GM23338 (cell line): ENCODE measurements around the gene DTD1. TPM values are rescaled to one million over a fixed set of nuclear protein-coding genes. Genes with fewer than 3 reads are reported as not detected.

Experiments
- ATAC-seq: fragments of 200-7000 bp; cut with Tn5 transposase; 3 replicates; pipeline ENCODE4 v1.9.1; 2020
- DNase-seq: peaks from one replicate; pipeline ENCODE4 v3.0.0-alpha.2; 2015; ENCODE audit warnings: low spot score
- H2AFZ ChIP-seq: fragments of 200-600 bp; sonication (generic); 2 replicates; pipeline ENCODE4 v1.8.0; 2016; ENCODE audit warnings: antibody characterized with exemption, mild to moderate bottlenecking, moderate library complexity
- H3F3A ChIP-seq: fragments of 200-600 bp; sonication (generic); replicated peaks from 2 replicates; pipeline ENCODE4 v1.8.0; 2017; ENCODE audit warnings: antibody characterized with exemption, mixed run types, low read depth
- H3K27ac ChIP-seq: fragments of 200-600 bp; sonication (generic); 2 replicates; pipeline ENCODE4 v1.6.1; 2016; ENCODE audit warnings: low read depth
- H3K27me3 ChIP-seq: fragments of 200-600 bp; sonication (generic); 2 replicates; pipeline ENCODE4 v1.8.0; 2016; ENCODE audit warnings: mild to moderate bottlenecking, mixed run types, moderate library complexity; ENCODE audit not compliant: insufficient read depth
- H3K36me3 ChIP-seq: fragments of 200-600 bp; sonication (generic); 2 replicates; pipeline ENCODE4 v1.8.0; 2016; ENCODE audit warnings: mild to moderate bottlenecking; ENCODE audit not compliant: insufficient read depth
- H3K4me1 ChIP-seq: fragments of 200-600 bp; sonication (generic); 2 replicates; pipeline ENCODE4 v1.8.0; 2016; ENCODE audit warnings: mild to moderate bottlenecking, moderate library complexity; ENCODE audit not compliant: insufficient read depth
- H3K4me2 ChIP-seq: fragments of 200-600 bp; sonication (generic); 2 replicates; pipeline ENCODE4 v1.7.1; 2017; ENCODE audit warnings: mixed run types
- H3K4me3 ChIP-seq: fragments of 200-600 bp; sonication (generic); 2 replicates; pipeline ENCODE4 v1.6.1; 2016; ENCODE audit warnings: mixed run types
- H3K79me2 ChIP-seq: fragments of 200-600 bp; sonication (generic); replicated peaks from 2 replicates; pipeline ENCODE4 v1.8.0; 2017; ENCODE audit warnings: mild to moderate bottlenecking; ENCODE audit not compliant: insufficient read depth
- H3K9me2 ChIP-seq: fragments of 200-600 bp; sonication (generic); 2 replicates; pipeline ENCODE4 v1.8.0; 2017; ENCODE audit not compliant: insufficient read depth
- H4K20me1 ChIP-seq: fragments of 200-600 bp; sonication (generic); replicated peaks from 2 replicates; pipeline ENCODE4 v1.8.0; 2017; ENCODE audit warnings: mild to moderate bottlenecking; ENCODE audit not compliant: insufficient read depth
- H3K27ac Mint-ChIP-seq: 2 replicates; pipeline ENCODE4 v1.8.0; 2020; ENCODE audit warnings: inconsistent platforms, mild to moderate bottlenecking, moderate library complexity, mixed read lengths
- H3K27me3 Mint-ChIP-seq: 3 replicates; pipeline ENCODE4 v1.8.0; 2022; ENCODE audit warnings: low read depth, mild to moderate bottlenecking, moderate library complexity, mixed read lengths, inconsistent platforms; ENCODE audit not compliant: insufficient read depth, poor library complexity
- H3K36me3 Mint-ChIP-seq: 3 replicates; pipeline ENCODE4 v1.8.0; 2021; ENCODE audit warnings: low read depth, mild to moderate bottlenecking, inconsistent platforms, moderate library complexity, mixed read lengths
- H3K4me1 Mint-ChIP-seq: 3 replicates; pipeline ENCODE4 v1.8.0; 2020; ENCODE audit warnings: mild to moderate bottlenecking, inconsistent platforms, mixed read lengths
- H3K4me3 Mint-ChIP-seq: 3 replicates; pipeline ENCODE4 v1.8.0; 2021; ENCODE audit warnings: moderate library complexity, mild to moderate bottlenecking, inconsistent platforms, mixed read lengths
- H3K9me3 Mint-ChIP-seq: 3 replicates; pipeline ENCODE4 v1.8.0; 2020; ENCODE audit warnings: moderate library complexity, mild to moderate bottlenecking, inconsistent platforms, mixed read lengths
- CREB1 ChIP-seq: fragments of 250-450 bp; sonication (Bioruptor Pico); IDR thresholded peaks from 2 replicates; pipeline ENCODE4 v1.5.0; 2020; ENCODE audit warnings: low read depth, mild to moderate bottlenecking, moderate library complexity
- EZH2 ChIP-seq: fragments of 200-600 bp; sonication (generic); IDR thresholded peaks from one replicate; pipeline ENCODE4 v1.8.0; 2017; ENCODE audit warnings: antibody characterized with exemption, mild to moderate bottlenecking, low read depth; ENCODE audit not compliant: unreplicated experiment
- EZH2phosphoT487 ChIP-seq: fragments of 200-600 bp; sonication (generic); IDR thresholded peaks from one replicate; pipeline ENCODE4 v1.8.1; 2018; ENCODE audit warnings: antibody characterized with exemption; ENCODE audit not compliant: unreplicated experiment
- NANOG ChIP-seq: IDR thresholded peaks from 2 replicates; pipeline ENCODE4 v1.6.1; 2016; ENCODE audit warnings: antibody characterized with exemption, borderline replicate concordance
- POLR2AphosphoS5 ChIP-seq: IDR thresholded peaks from 2 replicates; pipeline ENCODE4 v1.6.1; 2016; ENCODE audit warnings: antibody characterized with exemption, low read depth
- STAT1 ChIP-seq: IDR thresholded peaks from one replicate; pipeline ENCODE4 v1.6.1; 2016; ENCODE audit warnings: antibody characterized with exemption; ENCODE audit not compliant: unreplicated experiment
- ZNF114 ChIP-seq: fragments of 250-450 bp; sonication (Bioruptor Pico); IDR thresholded peaks from 2 replicates; pipeline ENCODE4 v1.5.0; 2020; ENCODE audit warnings: mild to moderate bottlenecking, moderate library complexity
- ZNF331 ChIP-seq: fragments of 250-450 bp; sonication (Bioruptor Pico); IDR thresholded peaks from 2 replicates; pipeline ENCODE4 v1.5.0; 2020; ENCODE audit warnings: low read depth, mild to moderate bottlenecking, moderate library complexity
- polyA plus RNA-seq: library from polyadenylated mRNA; unstranded; fragments of >200 nt; fragmentation: Nextera tagmentation; extraction: Ambion mirVana; gene quantifications from 2 replicates; pipeline ENCODE4 v1.2.1, GENCODE V29; 2016
- total RNA-seq: library from RNA; depleted of rRNA; stranded (reverse); fragments of >200 nt; shearing (Covaris generic); gene quantifications from 2 replicates; pipeline ENCODE4 v1.2.3, GENCODE V29; 2014
- TF ChIP-seq, protein P1 (sequence below), 2 experiments: fragments of 200-600 bp in 1 of 2; sonication (generic) in 1 of 2; conservative IDR thresholded peaks; 2 replicates each; pipeline versions ENCODE4 v1.5.1 to v1.6.1; 2016 to 2017; ENCODE audit warnings: antibody characterized with exemption in 2 of 2, low read depth in 2 of 2, mild to moderate bottlenecking in 2 of 2, moderate library complexity in 1 of 2
- TF ChIP-seq, protein P2 (sequence below): IDR thresholded peaks from one replicate; pipeline ENCODE4 v1.6.1; 2018; ENCODE audit warnings: antibody characterized with exemption; ENCODE audit not compliant: unreplicated experiment
- TF ChIP-seq, protein P3 (sequence below): fragments of 250-450 bp; sonication (Bioruptor Pico); IDR thresholded peaks from 2 replicates; pipeline ENCODE4 v1.5.0; 2020; ENCODE audit warnings: mild to moderate bottlenecking, moderate library complexity

Gene DTD1
- total and polyA plus RNA-seq, 2 experiments from 2014 or later: 69.8 to 74.0 TPM

DNA sequence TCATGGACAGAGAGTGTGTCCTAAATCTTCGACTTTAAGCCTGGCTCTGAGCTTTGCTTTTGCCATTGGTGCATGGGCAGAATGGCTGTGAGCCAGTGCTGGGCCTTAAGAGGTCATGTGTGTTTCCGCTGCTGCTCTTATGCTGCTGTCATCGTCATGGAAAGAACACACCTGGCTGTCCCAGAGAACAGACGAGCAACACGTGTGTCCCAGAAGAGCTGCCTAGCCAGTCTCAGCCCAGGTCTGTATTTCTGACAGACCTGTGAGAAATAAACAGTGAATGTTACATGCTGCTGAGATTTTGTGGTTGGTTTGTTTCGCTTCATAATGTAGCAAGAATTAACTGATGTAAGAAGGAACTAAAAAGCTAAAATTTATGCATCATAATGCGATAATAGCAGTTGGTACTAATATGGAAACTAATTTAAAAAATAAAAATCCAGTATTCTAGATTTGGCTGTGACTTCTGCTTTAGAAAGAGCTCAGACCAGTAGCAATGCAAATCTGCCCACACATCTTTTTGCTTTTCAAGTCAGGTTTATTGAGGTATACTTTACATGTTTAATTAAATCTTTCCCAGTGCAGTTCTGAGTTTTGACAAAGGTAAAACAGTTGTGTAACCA, 214.3 kb downstream of the DTD1 start:
- H3K36me3 ChIP-seq: no peaks in the 10 kb centered on the region
- H3K79me2 ChIP-seq: no peaks in the 10 kb centered on the region
- H3K27ac ChIP-seq: no peak overlapping the region
- TF ChIP-seq CREB1 (no peak), NANOG (no peak), STAT1 (no peak), EZH2phosphoT487 (no peak), ZNF114 (CRISPR knock-in tag) (no peak), EZH2 (no peak), POLR2AphosphoS5 (no peak), ZNF331 (CRISPR knock-in tag) (no peak)
- TF ChIP-seq, protein P1, sequence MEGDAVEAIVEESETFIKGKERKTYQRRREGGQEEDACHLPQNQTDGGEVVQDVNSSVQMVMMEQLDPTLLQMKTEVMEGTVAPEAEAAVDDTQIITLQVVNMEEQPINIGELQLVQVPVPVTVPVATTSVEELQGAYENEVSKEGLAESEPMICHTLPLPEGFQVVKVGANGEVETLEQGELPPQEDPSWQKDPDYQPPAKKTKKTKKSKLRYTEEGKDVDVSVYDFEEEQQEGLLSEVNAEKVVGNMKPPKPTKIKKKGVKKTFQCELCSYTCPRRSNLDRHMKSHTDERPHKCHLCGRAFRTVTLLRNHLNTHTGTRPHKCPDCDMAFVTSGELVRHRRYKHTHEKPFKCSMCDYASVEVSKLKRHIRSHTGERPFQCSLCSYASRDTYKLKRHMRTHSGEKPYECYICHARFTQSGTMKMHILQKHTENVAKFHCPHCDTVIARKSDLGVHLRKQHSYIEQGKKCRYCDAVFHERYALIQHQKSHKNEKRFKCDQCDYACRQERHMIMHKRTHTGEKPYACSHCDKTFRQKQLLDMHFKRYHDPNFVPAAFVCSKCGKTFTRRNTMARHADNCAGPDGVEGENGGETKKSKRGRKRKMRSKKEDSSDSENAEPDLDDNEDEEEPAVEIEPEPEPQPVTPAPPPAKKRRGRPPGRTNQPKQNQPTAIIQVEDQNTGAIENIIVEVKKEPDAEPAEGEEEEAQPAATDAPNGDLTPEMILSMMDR (conservative IDR thresholded peaks at IDR 0.05; ENCODE audit: low read depth in 2 of 2): no peak
- TF ChIP-seq, protein P2, sequence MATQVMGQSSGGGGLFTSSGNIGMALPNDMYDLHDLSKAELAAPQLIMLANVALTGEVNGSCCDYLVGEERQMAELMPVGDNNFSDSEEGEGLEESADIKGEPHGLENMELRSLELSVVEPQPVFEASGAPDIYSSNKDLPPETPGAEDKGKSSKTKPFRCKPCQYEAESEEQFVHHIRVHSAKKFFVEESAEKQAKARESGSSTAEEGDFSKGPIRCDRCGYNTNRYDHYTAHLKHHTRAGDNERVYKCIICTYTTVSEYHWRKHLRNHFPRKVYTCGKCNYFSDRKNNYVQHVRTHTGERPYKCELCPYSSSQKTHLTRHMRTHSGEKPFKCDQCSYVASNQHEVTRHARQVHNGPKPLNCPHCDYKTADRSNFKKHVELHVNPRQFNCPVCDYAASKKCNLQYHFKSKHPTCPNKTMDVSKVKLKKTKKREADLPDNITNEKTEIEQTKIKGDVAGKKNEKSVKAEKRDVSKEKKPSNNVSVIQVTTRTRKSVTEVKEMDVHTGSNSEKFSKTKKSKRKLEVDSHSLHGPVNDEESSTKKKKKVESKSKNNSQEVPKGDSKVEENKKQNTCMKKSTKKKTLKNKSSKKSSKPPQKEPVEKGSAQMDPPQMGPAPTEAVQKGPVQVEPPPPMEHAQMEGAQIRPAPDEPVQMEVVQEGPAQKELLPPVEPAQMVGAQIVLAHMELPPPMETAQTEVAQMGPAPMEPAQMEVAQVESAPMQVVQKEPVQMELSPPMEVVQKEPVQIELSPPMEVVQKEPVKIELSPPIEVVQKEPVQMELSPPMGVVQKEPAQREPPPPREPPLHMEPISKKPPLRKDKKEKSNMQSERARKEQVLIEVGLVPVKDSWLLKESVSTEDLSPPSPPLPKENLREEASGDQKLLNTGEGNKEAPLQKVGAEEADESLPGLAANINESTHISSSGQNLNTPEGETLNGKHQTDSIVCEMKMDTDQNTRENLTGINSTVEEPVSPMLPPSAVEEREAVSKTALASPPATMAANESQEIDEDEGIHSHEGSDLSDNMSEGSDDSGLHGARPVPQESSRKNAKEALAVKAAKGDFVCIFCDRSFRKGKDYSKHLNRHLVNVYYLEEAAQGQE: no peak
- TF ChIP-seq, protein P3, sequence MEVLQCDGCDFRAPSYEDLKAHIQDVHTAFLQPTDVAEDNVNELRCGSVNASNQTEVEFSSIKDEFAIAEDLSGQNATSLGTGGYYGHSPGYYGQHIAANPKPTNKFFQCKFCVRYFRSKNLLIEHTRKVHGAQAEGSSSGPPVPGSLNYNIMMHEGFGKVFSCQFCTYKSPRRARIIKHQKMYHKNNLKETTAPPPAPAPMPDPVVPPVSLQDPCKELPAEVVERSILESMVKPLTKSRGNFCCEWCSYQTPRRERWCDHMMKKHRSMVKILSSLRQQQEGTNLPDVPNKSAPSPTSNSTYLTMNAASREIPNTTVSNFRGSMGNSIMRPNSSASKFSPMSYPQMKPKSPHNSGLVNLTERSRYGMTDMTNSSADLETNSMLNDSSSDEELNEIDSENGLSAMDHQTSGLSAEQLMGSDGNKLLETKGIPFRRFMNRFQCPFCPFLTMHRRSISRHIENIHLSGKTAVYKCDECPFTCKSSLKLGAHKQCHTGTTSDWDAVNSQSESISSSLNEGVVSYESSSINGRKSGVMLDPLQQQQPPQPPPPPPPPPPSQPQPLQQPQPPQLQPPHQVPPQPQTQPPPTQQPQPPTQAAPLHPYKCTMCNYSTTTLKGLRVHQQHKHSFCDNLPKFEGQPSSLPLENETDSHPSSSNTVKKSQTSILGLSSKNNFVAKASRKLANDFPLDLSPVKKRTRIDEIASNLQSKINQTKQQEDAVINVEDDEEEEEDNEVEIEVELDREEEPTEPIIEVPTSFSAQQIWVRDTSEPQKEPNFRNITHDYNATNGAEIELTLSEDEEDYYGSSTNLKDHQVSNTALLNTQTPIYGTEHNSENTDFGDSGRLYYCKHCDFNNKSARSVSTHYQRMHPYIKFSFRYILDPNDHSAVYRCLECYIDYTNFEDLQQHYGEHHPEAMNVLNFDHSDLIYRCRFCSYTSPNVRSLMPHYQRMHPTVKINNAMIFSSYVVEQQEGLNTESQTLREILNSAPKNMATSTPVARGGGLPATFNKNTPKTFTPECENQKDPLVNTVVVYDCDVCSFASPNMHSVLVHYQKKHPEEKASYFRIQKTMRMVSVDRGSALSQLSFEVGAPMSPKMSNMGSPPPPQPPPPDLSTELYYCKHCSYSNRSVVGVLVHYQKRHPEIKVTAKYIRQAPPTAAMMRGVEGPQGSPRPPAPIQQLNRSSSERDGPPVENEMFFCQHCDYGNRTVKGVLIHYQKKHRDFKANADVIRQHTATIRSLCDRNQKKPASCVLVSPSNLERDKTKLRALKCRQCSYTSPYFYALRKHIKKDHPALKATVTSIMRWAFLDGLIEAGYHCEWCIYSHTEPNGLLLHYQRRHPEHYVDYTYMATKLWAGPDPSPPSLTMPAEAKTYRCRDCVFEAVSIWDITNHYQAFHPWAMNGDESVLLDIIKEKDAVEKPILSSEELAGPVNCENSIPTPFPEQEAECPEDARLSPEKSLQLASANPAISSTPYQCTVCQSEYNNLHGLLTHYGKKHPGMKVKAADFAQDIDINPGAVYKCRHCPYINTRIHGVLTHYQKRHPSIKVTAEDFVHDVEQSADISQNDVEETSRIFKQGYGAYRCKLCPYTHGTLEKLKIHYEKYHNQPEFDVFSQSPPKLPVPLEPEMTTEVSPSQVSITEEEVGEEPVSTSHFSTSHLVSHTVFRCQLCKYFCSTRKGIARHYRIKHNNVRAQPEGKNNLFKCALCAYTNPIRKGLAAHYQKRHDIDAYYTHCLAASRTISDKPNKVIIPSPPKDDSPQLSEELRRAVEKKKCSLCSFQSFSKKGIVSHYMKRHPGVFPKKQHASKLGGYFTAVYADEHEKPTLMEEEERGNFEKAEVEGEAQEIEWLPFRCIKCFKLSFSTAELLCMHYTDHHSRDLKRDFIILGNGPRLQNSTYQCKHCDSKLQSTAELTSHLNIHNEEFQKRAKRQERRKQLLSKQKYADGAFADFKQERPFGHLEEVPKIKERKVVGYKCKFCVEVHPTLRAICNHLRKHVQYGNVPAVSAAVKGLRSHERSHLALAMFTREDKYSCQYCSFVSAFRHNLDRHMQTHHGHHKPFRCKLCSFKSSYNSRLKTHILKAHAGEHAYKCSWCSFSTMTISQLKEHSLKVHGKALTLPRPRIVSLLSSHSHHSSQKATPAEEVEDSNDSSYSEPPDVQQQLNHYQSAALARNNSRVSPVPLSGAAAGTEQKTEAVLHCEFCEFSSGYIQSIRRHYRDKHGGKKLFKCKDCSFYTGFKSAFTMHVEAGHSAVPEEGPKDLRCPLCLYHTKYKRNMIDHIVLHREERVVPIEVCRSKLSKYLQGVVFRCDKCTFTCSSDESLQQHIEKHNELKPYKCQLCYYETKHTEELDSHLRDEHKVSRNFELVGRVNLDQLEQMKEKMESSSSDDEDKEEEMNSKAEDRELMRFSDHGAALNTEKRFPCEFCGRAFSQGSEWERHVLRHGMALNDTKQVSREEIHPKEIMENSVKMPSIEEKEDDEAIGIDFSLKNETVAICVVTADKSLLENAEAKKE: no peak
- no peaks in the 10 kb centered on the region for H4K20me1 ChIP-seq
- DNase-seq: no peak
- Mint-ChIP-seq H3K36me3 (no peaks in the 10 kb centered on the region), H3K9me3 (no peaks in the 10 kb centered on the region), H3K4me3 (no peak overlapping the region), H3K27ac (no peak overlapping the region), H3K4me1 (no peaks in the 10 kb centered on the region; the same call in 2 of the 3 replicates), H3K27me3 (peaks cover 2% of the 10 kb centered on the region)
- H3K4me1 ChIP-seq: no peaks in the 10 kb centered on the region
- H3F3A ChIP-seq: no peaks in the 10 kb centered on the region
- H3K4me2 ChIP-seq: no peak overlapping the region
- no peak overlapping the region for H3K4me3 ChIP-seq
- no peaks in the 10 kb centered on the region for H3K27me3 ChIP-seq
- H2AFZ ChIP-seq: no peak overlapping the region
- peaks cover 12% of the 10 kb centered on the region; the same call in 1 of the 2 replicates for H3K9me2 ChIP-seq
- no peak for ATAC-seq
